Stimulated activated CD8-positive, alpha-beta memory T cell treated with anti-CD3 and anti-CD28 coated beads, Interleukin-15, amount 100 ng/mL, for 1 hour (primary cell): ENCODE results near the gene TWF2.

Source experiments
- DNase-seq: peaks from one replicate; pipeline ENCODE4 v3.0.0-alpha.2; 2020; ENCODE audit warnings: low read depth

Gene TWF2

DNA sequence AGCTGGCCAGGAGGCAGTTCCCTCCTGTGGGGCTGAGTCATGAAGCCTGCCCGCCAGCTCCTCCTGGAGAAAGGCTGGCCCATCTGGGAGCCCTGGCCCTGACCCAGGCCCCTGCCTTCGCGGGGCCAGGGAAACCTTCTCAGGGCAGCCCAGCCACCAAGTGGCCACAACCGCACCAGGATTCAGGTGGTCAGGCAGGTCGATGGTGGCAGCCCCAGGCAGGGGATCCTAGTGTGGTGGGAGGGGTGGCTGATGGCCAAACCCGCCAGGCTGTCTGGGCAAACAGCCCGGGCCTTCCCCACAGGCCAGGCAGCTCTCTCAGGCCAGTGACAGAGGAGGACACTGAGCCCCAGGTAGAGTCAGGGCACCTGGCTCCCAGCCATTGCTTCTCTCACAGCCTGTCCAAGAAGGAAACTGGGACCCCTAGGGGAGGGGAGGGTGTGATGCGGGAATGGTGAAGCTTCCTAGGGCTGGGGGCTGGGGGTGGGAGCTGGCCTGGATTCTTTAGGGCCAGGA, 1.2 kb downstream of the TWF2 start:
- DNase-seq = no peak

DNA sequence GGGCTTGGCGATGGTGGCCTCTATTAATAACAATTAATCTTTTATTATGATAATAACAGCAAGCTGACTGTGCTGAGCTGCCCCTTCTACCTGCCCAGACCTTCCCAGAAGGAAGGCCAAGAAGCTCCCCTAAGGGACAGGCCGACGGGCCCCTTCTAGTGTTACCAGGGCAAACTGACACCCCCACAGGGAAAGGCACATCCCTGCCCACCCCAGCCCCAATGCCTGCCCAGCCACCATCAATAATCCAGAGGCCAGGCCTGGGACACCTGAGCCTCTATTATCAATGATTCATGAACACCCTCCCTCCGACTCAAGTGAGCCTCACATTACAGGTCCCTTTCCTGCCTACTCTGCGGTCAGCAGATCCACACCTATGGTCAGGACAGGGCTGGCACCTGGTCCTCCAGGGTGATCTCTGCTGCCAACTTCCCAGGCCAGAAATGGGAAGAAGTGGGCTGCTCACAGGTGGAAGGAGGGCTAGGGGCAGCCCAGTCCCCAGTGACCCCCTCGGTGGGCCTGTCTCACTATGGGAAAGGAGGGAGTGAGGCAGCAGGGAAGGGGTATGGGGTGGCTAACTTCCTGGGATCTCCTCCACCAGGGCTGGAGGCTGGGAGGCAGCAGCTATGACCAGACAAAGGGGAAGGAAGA, 1.8 kb downstream of the TWF2 start:
- no peak for DNase-seq

DNA sequence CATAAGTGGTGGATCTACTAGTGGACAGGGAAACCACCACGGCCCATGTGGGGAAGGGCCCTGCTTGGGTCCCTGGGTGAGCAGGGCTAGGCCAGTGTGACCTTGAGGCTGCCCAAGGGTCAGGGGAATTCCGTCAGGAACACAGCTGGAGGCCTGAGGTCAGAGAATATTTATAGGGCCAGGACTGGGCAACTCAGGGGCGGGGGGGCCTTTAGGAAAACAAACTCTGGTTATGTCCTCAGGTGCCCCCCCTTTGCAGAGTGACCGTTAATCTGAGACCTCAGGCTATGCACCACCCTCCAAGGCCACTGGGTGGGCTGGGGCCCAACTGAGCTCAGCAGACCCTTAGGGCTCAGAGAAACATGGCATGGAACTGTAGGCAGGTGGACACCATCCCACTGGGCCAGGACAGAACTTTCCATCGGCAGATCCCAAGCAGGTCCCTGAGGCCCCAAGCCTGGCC, 2.5 kb downstream of the TWF2 start:
- DNase-seq = no peak

DNA sequence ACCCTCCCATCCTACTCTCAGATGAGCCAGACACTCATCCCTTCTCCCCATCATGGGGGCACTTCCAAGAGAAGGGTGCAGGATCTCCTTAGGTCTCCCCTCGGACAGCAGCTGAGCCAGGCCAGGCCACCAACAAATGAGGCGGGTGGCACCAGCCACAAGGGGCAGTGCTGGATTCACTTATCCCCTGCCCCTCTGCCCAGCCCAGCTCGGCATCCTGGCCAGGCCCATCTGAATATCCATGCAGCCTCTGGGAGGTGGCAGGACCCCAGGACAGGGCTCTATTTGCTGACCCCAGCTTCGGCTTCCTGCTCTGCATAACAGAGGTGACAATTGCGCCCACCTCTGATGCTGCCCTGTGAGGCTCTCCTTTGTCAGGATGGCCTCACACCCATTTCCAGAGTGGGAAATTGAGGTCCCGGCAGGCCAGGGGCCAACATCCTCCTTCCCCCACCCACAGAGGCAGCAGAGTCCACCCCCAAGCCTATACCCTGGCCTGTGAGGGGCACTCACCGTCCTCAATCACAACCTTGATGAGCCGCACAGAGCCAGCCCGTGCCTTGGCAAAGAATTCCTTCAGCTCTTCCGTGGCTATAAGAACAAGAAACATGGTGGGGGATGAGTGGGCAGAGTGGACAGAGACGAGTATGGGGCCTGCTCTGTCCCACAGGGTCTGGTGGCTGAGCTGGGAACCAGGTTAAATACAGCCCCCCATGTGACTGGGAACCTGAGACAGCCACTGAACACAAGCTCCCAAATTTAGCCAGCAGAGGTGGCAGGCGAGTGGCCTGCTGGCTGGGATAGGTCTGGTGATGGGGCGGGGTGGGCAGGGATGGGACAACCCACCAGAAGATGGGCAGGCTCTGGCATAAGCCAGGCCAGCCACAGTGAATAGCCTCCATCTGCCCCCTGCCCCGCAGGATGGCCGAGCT, 4.2 kb downstream of the TWF2 start:
- DNase-seq = no peak

DNA sequence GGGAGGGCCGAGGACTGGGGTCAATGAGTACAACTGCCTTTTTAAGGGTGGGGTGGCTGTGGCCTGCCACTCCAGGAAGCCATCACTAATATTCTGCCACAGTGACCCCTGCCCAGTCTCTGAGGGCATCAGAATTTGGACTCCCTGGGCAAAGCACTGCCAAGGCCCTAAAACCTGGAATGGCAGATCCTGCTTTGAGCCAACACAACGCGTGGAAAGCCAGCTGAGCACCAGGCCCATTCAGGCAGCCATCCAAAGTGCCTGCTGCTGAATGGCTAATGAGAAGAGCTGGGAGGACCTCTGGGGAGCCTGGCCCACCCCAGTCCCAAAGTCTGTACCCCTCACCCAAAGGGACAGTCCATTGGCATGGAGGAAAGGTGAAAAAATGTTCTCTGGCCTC, 5.0 kb downstream of the TWF2 start:
- DNase-seq = no peak

DNA sequence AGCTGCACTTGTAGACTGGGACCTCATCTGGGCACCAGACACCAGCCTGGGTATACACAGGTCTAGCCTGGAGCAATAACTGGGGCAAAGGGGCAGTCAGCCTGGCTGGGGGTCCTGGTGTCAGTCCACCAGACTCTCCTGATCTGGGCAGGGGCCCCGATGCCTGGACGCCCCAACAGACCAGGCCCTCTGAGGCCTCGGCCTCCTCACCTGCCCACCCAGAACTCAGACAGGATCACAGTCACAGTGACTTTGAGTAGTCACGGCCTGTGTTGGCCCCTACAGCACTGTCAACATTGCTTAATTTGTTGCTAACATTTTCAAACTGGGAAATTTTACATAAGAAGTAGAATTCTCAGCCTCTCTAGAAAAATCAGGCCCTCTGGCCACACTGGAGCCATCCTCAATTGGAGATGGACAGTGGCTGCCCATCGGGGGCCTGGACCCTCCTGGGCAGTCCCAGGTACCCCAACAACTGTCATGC, 5.8 kb downstream of the TWF2 start:
- DNase-seq = no peak

DNA sequence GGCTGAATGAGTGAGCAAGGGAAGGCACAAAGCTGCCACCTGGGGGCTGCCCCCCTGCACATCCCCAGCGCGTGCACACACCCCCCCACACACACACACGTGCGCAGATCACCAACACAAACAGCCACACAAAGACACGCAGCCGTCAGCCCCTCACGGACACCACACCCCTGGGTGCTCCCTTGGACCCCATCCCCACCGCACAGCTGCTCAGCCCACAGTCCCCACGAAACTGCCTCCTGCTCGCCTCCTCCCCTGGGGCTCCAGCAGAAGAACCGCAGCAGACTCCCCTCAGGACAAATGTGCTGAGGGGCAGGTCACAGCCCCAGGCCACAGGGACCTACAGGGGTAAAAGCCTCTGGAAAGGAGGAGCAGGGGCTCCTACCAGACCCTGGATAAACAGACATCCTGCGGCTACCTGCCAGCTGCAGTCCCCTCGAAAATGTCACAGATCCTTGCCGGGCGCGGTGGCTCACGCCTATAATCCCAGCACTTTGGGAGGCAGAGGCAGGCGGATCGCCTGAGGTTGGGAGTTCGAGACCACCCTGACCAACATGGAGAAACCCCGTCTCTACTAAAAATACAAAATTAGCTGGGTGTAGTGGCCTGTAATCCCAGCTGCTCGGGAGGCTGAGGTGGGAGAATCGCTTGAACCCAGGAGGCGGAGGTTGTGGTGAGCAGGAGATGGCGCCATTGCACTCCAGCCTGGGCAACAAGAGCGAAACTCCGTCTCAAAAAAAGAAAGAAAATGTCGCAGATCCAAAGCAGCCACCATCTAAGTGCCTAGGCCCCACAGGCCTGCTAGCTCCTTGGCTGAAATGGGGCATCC, 6.5 kb downstream of the TWF2 start:
- DNase-seq = no peak

DNA sequence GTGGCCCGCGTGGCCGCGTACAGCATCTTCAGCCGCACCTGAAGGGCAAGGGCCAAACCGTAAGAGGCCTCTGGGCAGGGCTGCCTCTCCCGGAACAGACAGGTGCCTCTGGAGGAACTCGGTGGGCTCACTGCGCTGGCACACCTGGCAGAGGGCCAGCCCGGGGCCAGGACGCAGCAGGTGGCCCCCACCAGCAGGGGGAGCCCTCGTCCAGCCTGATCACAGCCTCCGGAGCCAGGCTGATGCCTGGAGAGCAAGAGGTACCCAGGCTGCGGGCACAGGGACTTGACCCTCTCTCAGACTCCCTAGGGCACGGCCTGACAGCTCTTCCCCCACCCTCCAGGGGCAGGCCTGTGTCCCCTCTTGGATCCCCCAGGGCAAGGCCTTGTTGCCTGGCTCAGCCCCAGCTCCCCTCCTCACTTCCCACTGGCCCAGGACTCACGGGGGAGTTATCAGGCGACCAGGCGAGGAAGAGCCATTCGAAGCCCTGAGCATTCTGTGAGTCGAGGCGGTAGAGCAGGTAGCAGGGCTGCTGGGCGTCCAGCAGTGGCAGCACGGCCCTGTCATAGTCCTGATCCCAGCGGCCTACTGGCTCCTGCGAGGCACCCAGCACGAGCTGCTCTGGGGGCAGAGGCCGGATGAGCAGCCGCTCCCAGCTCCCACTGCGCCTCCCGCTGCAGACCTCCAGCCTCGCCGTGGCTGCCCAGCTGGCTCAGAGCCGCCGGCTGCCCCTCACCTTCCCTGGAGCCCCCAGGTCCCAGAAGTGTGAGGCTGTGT, 7.3 kb downstream of the TWF2 start:
- peak; percentile 85 for DNase-seq

DNA sequence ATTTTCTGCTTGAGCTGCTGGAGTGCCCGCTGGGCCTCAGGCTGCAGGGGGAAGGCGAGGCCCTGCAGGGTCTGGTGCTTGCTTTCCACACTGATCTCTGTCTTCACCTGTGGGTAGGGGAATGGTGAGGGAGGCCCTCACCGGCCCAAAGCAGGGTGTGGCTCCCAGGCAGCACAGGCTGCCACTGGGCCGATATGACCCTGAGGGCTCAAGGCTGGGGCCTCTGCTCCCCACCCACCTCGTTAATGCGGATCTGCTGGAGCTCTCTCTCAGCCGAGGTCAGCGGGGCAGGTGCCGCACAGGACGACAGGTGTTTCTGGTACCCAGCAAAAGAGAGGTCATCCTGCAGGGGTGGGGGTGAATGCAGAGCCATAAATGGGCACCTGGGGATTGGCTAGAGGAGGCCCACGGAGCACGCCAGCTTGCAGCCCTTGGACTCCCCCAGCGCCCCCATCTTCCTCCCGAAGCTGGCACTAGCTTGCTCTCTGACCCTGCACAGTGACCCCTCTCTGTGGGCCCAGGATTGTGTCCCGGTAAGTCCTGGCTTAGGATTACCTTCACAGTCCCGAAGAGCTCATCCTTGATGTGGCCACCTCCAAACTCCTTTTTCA, 8.0 kb downstream of the TWF2 start:
- DNase-seq = no peak

DNA sequence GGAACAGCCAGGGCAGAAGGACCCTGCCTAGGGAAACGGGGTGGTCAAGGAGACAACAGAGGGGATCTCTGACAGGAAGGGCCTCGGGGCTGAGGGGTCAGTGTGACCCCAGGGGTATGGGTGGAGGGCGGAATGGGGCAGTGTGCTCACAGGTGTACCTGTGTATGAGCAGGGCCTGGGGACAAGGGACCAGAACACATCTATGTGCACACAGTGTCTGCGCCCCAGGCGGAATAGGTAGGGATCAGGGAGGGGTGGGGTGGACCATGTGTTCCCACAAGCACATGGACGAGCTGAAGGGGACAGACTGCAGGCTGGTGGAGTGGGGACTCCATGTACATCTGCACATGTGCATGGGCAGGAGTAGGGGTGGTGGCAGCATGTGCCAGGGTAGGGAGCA, 8.5 kb downstream of the TWF2 start:
- DNase-seq = no peak

DNA sequence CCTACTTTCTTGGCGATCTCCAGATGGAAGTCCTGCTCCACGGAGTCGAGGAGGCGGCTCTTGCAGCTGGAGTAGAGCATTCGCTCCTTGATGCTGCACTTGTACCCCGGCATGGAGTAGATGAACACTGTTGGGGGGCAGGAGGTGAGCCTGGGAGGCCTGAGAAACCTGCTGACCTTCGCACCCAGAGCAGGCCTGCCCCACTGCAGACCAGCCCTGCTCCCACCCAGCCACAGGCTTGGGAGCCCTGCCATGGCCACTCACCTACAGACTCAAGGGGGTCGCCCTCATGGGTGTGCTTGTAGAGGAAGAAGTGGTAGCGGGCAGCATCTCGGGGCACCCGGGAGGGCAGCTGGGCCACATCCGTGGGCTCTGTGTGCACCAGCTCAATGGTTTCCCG, 9.3 kb downstream of the TWF2 start:
- no peak for DNase-seq

DNA sequence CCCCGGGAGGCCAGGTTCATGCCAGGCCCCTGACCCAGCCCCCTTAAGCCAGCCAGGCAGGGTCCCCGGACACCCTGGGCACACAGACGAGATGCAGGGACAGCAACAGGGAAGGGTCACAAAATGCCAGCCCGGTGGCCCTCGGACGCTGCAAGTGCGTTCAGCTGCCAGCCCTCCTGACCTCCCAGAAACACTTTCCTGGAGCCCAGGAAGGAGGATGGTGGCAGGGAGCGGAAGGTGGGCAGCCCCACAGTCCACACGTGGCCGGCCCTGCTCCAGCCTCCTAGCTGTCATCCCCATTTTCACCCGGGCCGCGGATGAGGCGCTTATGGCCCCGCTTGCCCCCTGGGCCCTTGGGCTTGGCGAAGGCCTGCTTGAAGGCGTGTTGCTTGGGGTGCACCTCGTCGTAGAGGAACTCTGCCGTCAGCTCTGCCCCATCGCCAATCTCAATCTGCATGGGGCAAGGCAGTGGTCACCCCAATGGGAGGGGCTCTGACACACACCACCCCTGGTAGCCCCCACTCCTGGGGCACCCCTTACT, 10.1 kb downstream of the TWF2 start:
- DNase-seq = no peak

DNA sequence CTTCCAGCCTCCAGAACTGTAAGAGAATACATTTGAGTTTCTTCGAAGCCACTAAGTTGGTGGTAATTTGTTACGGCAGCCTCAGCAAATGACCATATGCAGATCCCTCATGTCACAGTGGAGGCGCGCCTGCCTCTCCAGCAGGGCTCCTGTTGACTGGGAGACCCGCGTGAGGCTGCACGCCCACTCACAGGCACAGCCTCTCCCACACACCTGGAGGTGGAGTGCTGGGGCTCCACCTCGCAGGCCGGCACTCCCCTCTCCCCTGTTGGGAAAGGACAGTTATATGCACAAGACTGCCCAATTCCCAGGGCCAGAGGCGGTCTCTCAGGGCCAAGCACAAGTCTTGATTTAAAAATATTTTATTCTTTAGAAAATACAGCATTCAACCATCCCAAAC, 10.7 kb downstream of the TWF2 start:
- DNase-seq = no peak

DNA sequence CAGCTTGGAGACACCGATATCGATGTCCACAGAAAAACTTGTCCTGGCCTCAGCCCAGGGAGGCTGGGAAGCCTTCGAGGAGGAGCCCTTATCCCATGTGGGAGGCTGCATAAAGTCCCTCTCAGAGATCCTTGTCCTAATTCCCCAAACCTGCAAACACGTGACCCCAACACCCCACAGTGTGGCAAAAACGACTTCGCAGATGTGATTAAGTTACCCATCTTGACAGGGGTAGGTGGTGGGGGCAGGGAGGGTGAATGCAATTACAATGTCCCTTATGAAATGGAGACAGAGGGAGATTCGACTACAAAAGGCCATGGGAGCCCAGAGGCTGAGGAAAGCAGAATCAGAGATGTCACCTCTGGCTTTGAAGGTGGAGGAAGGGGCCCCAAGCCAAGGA, 11.2 kb downstream of the TWF2 start:
- no peak for DNase-seq

DNA sequence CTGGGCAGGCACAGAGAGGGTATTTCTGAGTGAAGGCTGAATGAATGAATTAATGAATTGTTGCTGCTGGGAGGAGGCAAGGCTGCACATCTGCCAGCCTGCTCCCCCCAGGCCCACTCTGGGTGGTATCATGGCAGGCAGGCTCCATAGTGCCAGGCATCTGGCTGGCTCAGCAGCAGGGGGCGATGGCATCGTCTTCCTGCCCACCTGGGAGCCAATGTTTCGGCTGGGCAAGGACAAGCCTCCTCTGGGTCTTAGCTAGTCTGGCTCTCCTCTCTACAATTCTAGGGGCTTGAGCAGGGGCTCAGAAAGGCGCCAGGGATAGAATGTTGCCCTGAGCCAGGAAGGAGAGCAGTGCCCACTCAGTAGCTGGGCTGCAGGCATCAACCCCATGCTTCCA, 11.8 kb downstream of the TWF2 start:
- DNase-seq = no peak

DNA sequence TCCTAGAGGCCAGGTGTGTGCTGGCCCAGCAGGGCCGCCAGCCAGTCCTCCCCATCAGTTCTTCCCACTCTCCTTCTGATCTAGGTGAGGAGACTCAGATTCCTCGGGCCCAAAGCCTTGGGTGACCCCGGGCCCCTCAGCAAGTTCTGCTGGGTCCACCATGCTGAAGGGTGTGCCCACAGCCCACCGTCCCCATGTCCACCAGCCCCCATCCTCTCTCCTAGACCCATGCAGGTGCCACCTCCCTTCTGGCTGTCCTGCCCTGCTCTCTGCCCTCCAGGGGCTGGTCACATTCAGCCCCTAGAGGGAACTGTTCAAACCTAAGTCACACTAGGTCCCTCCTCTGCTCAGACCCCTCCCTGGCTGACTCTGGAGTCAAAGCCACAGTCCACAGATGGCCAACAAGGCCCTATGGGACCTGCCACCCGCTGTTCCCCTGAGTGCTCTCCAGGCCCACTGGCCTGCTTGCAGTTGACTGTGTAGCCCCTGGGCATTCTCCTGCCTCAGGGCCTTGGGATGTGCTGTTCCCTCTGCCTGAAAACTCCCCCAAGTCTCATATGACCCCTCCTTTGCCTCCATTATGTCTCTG, 12.6 kb downstream of the TWF2 start:
- no peak for DNase-seq

DNA sequence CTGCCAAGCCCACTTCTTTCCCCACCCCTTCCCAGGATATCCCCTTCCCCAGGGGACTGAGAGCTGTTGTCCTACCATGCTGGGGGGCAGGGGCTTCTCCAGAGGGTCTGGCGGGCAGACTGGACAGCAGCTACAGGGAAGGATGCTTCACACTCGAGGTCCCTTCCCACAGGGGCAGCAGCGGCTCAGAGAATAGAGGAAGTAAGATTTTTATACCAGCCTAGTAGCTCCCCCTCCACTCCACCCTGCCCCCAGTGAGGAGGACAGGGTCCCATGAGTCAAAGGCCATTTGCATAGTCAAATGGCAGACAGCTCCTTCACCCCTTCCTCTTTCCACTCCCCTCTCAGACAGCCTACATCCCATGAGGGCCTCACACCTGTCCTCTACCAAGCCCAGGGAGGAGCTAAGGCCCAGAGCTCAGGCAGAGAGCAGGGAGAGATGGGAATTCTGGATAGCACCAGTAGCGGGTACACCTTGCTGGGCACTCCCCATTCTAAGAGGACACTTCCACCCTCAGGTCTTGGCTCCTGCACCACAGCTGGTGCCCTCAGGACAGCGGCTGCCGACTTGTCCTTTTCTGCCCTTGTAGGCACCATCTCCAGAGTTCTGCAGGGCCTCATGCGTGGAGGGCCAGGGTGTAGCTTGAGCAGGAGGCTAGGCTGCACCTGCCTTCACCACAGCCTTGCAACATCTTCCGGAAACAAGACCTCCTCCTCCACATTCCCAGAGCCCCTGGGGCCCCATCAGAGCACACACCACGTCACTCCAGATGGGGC, 13.3 kb downstream of the TWF2 start, which contains the start of gene TLR9:
Gene TLR9 (minus strand): TSS at position 194 of the 777 bp plus-strand sequence. CDS start 116 bp downstream, at position 78.
- DNase-seq = no peak

DNA sequence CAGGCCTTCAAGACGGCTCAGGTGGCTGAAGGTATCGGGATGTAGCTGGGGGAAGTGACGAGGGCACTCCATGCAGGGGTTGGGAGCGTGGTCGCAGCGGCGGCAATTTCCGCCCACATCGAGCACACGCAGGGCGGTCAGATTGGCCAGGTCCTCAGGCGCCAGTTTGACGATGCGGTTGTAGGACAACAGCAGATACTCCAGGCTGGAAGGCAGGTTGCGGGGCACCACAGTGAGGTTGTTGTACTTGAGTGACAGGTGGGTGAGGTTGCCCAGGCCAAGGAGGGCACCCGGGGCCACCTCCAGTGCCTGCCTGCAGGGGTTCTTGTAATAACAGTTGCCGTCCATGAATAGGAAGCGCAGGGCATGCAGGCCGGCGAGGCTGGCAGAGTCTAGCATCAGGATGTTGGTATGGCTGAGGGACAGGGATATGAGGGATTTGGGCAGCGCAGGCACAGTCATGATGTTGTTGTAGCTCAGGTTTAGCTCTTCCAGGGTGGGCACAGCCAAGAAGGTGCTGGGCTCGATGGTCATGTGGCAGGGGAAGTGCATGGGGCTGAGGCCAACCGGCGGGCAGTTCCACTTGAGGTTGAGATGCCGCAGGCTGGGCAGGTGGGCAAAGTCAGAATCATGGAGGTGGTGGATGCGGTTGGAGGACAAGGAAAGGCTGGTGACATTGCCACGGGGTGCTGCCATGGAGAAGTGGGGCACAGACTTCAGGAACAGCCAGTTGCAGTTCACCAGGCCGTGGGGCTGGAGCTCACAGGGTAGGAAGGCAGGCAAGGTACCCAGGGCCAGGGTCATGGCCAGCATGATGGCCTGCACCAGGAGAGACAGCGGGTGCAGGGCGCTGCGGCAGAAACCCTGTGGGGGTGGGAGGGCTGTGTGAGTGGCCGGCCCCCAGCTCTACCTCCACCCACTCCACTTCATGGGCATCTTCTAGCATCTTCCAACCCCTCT, 15.2 kb downstream of the TWF2 start:
- no peak for DNase-seq
